T-cell (primary cell): ENCODE results near the gene ATP6V0E1. TPM values are rescaled to one million over a fixed set of nuclear protein-coding genes. Genes with fewer than 3 reads are reported as not detected.

Experiments
- ATAC-seq, 4 experiments: fragments of 200-7000 bp in 3 of 4; fragments of 150-1000 bp in 1 of 4; cut with Tn5 transposase; replicated peaks in 1 of 4; 1 replicate in 3 of 4; 2 replicates in 1 of 4; pipeline ENCODE4 v1.10.0; 2021; ENCODE audit warnings: moderate library complexity in 3 of 4, mild to moderate bottlenecking in 2 of 4, moderate number of reproducible peaks in 1 of 4
- CTCF ChIA-PET, 2 donors: fragments of 300-600 bp; sonication (Branson Sonifier 250); formaldehyde crosslinking; loops; one replicate each; lab custom pipeline; 2022; ENCODE audit warnings: antibody characterized with exemption in 2 of 2; lab: Charles Lee
- POLR2A ChIA-PET, 2 donors: fragments of 300-600 bp; sonication (Branson Sonifier 250); formaldehyde crosslinking; loops; one replicate each; lab custom pipeline; 2022; ENCODE audit warnings: antibody characterized with exemption in 2 of 2; lab: Charles Lee
- DNase-seq, 35 experiments: peaks; one replicate each; pipeline versions ENCODE4 v3.0.0 to v3.0.0-alpha.2; 2013 to 2023
- H3K27ac ChIP-seq: one replicate; pipeline ENCODE4 v1.5.1; 2013; ENCODE audit warnings: low read length
- H3K27me3 ChIP-seq, 2 experiments: replicated peaks in 1 of 2; 1 replicate in 1 of 2; 2 replicates in 1 of 2; pipeline versions ENCODE4 v1.6.1 to v1.7.0; 2013; ENCODE audit warnings: low read length in 1 of 2, mixed read lengths in 1 of 2; ENCODE audit not compliant: control insufficient read depth in 2 of 2, insufficient read depth in 2 of 2; ENCODE audit errors: extremely low read depth in 1 of 2
- H3K36me3 ChIP-seq, 2 donors: 1 replicate in 1 of 2; 2 replicates in 1 of 2; pipeline versions ENCODE4 v1.6.1 to v1.7.0; 2013; ENCODE audit warnings: low read length in 1 of 2; ENCODE audit not compliant: control insufficient read depth in 2 of 2, insufficient read depth in 1 of 2; ENCODE audit errors: extremely low read depth in 1 of 2
- H3K4me1 ChIP-seq, 2 experiments: 1 replicate in 1 of 2; 2 replicates in 1 of 2; pipeline versions ENCODE4 v1.6.1 to v1.7.0; 2013; ENCODE audit warnings: low read length in 2 of 2, mixed read lengths in 1 of 2; ENCODE audit not compliant: insufficient read depth in 2 of 2, control insufficient read depth in 1 of 2; ENCODE audit errors: extremely low read depth in 1 of 2
- H3K4me3 ChIP-seq, 2 donors: 1 replicate in 1 of 2; 2 replicates in 1 of 2; pipeline versions ENCODE4 v1.5.1 to v1.7.0; 2013; ENCODE audit warnings: mild to moderate bottlenecking in 2 of 2, low read length in 1 of 2, moderate library complexity in 1 of 2; ENCODE audit not compliant: control insufficient read depth in 1 of 2; ENCODE audit errors: extremely low read depth in 1 of 2
- H3K9me3 ChIP-seq: 2 replicates; pipeline ENCODE4 v1.7.0; 2013
- H3K27ac Mint-ChIP-seq, 2 donors: one replicate each; pipeline ENCODE4 v1.8.0; 2020 to 2021; ENCODE audit warnings: mild to moderate bottlenecking in 2 of 2, mixed read lengths in 2 of 2
- H3K27me3 Mint-ChIP-seq, 2 donors: one replicate each; pipeline ENCODE4 v1.8.0; 2021 to 2022; ENCODE audit warnings: mixed read lengths in 2 of 2
- H3K36me3 Mint-ChIP-seq: one replicate; pipeline ENCODE4 v1.8.0; 2021; ENCODE audit warnings: mixed read lengths
- H3K4me1 Mint-ChIP-seq, 3 donors: one replicate each; pipeline ENCODE4 v1.8.0; 2020 to 2022; ENCODE audit warnings: mixed read lengths in 3 of 3, mild to moderate bottlenecking in 1 of 3
- H3K4me3 Mint-ChIP-seq, 3 donors: one replicate each; pipeline ENCODE4 v1.8.0; 2020 to 2022; ENCODE audit warnings: mild to moderate bottlenecking in 3 of 3, mixed read lengths in 3 of 3, moderate library complexity in 3 of 3
- H3K9me3 Mint-ChIP-seq, 3 donors: one replicate each; pipeline ENCODE4 v1.8.0; 2020 to 2022; ENCODE audit warnings: mixed read lengths in 3 of 3
- WGBS: methylation state at CpG from one replicate; pipeline ENCODE4 v1.1.5; 2013; ENCODE audit warnings: missing lambda C conversion rate; ENCODE audit not compliant: insufficient coverage; 5-methylcytosine and 5-hydroxymethylcytosine counted together
- total RNA-seq, 35 experiments: library from RNA in 6 of 35; stranded (reverse) in 6 of 35; fragments of 120-200 nt in 1 of 35; gene quantifications; one replicate each; pipeline versions ENCODE4 v1.2.1 to v1.2.4 and lab custom pipeline; 2013 to 2026

ATP6V0E1 gene
- total RNA-seq, 5 donors from 2014 or later (not counting 1 experiment from before 2014, with no cell fraction given): 81.6 to 156 (median 132) TPM

DNA sequence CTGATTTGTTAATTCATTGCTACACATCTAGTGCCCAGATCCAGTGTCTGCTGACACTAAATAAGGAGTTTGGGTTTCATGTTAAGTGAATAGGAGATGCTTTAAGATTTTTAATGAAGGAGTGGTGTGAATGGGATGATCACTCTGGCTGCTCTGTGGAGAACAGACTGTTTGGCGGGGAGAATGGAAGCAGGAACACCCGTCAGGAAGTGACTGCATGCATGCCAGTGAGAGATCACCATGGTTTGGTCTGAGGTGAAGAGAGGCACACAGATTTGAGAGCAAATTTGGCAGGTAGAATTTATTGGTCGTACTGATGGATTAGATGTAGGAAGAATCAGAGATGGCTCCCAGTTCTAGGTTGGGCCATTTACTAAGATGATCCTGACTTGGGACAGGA, 19.8 kb downstream of the ATP6V0E1 start:
- 86% methylated on average over 3 of the region's 3 CpGs for WGBS
- H3K4me3 Mint-ChIP-seq: peak overlapping the region in 1 of 3 donors; percentile 29
- peaks cover 84 to 90% (median 89%) of the 10 kb centered on the region in 3 donors for H3K4me1 Mint-ChIP-seq
- ATAC-seq (no peak), DNase-seq (no peak)
- peaks cover 0 to 35% of the 10 kb centered on the region in 2 experiments for H3K4me1 ChIP-seq
- no peaks in the 10 kb centered on the region for H3K27me3 Mint-ChIP-seq
- no peaks in the 10 kb centered on the region for H3K27me3 ChIP-seq
- H3K27ac Mint-ChIP-seq: peak overlapping the region; percentile 2 to 36
- ChIA-PET POLR2A (no interaction called here), CTCF (no interaction called here)
- H3K36me3 Mint-ChIP-seq: peaks cover 5% of the 10 kb centered on the region
- H3K9me3 ChIP-seq: no peaks in the 10 kb centered on the region
- H3K36me3 ChIP-seq: peaks cover 0 to 4% of the 10 kb centered on the region in 2 donors
- H3K4me3 ChIP-seq: no peak overlapping the region
- no peaks in the 10 kb centered on the region for H3K9me3 Mint-ChIP-seq
- no peak overlapping the region for H3K27ac ChIP-seq

DNA sequence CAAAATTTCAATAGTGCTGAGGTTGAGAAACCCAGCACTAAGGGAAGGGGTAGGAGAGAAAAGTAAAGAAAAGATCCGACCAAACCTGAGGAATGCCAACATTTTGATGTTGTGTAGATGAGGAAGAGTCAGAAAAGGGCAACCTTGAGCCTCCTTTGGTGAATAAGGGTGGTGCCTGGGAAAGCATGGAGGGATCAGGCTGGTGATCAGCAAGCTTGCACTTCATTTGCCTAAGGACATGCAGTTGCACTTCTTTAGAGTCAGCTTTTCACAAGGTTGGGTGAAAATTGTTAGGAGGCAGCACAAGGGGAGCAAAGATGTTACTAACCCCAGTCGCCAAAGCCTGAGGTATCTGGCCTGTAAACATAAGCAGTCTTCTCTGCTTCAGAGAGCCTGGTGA, 20.4 kb downstream of the ATP6V0E1 start:
- H3K9me3 Mint-ChIP-seq: no peaks in the 10 kb centered on the region
- H3K4me3 Mint-ChIP-seq: peak overlapping the region in 1 of 3 donors; percentile 29
- ChIA-PET POLR2A (no interaction called here), CTCF (no interaction called here)
- H3K27me3 Mint-ChIP-seq: no peaks in the 10 kb centered on the region
- peaks cover 0 to 35% of the 10 kb centered on the region in 2 experiments for H3K4me1 ChIP-seq
- H3K9me3 ChIP-seq: no peaks in the 10 kb centered on the region
- no peak overlapping the region for H3K4me3 ChIP-seq
- peaks cover 5% of the 10 kb centered on the region for H3K36me3 Mint-ChIP-seq
- ATAC-seq: no peak
- no peaks in the 10 kb centered on the region for H3K27me3 ChIP-seq
- H3K27ac Mint-ChIP-seq: peak overlapping the region; percentile 19 to 59
- H3K4me1 Mint-ChIP-seq: peaks cover 84 to 86% (median 84%) of the 10 kb centered on the region in 3 donors
- H3K27ac ChIP-seq: no peak overlapping the region
- DNase-seq: no peak
- WGBS: 91% methylated on average over 2 of the region's 2 CpGs
- no peaks in the 10 kb centered on the region for H3K36me3 ChIP-seq

DNA sequence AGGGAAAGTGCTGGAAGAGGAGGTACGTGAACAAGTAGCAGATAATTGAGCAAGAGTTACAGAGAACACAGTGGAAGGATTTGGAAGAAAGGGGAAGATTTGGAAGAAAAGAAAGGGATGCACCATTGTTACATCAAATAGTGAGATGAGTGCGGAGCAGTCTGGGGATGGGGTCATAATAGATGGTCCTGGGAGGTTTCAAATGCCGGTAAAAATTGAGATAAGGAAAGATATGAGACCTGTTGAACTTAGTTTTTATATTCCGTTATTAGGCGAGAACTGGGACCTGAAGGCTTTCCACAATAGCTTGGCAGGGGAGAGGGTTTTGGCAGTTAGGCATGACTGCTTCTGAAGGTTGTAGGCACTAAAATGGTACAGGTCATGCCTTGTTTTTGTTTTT, 20.9 kb downstream of the ATP6V0E1 start:
- Mint-ChIP-seq H3K4me3 (peak overlapping the region in 1 of 3 donors; percentile 29), H3K27me3 (no peaks in the 10 kb centered on the region), H3K36me3 (peaks cover 5% of the 10 kb centered on the region), H3K4me1 (peaks cover 79 to 83% (median 82%) of the 10 kb centered on the region in 3 donors), H3K27ac (peak overlapping the region; percentile 19 to 59), H3K9me3 (no peaks in the 10 kb centered on the region)
- ATAC-seq (no peak), DNase-seq (no peak)
- ChIA-PET CTCF (interaction anchor here in 1 of 2 donors (0.7 kb wide), 1 partner anchor 29 kb away, joined by 3 read pairs; no protein-coding TSS in a partner anchor), POLR2A (no interaction called here)
- H3K27me3 ChIP-seq: no peaks in the 10 kb centered on the region
- H3K27ac ChIP-seq: no peak overlapping the region
- no peaks in the 10 kb centered on the region for H3K36me3 ChIP-seq
- 98% methylated on average over 5 of the region's 5 CpGs for WGBS
- no peak overlapping the region for H3K4me3 ChIP-seq
- H3K9me3 ChIP-seq: no peaks in the 10 kb centered on the region
- H3K4me1 ChIP-seq: peaks cover 0 to 35% of the 10 kb centered on the region in 2 experiments

DNA sequence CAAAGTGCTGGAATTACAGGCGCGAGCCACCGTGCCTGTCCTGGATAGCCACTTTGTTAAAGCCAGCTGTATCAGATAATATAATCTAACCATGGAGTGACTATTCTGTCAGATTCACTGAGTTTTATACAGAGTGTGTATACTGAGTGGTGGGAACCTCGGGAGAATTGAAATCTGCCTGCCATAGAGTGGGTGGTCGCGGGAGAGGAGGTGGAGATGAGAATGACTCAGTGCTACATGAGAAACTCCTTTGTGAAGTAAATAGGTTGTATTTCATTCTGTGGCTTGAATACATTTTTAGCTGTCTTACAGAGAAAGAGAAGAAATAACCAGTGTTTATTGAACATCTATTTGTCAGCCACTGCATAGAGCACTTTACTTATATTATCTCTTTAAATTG, 26.4 kb downstream of the ATP6V0E1 start:
- ATAC-seq (no peak), DNase-seq (no peak)
- Histone ChIP-seq H3K4me3 (no peak overlapping the region), H3K36me3 (peaks cover 5 to 9% of the 10 kb centered on the region in 2 donors), H3K27me3 (no peaks in the 10 kb centered on the region), H3K4me1 (peaks cover 0 to 9% of the 10 kb centered on the region in 2 experiments), H3K27ac (no peak overlapping the region), H3K9me3 (no peaks in the 10 kb centered on the region)
- Mint-ChIP-seq H3K36me3 (peaks cover 4% of the 10 kb centered on the region), H3K4me1 (peaks cover 55 to 71% (median 68%) of the 10 kb centered on the region in 3 donors), H3K9me3 (no peaks in the 10 kb centered on the region), H3K27ac (peak overlapping the region; percentile 0 to 53), H3K27me3 (no peaks in the 10 kb centered on the region), H3K4me3 (no peak overlapping the region)
- 38% methylated on average over 2 of the region's 6 CpGs for WGBS
- POLR2A ChIA-PET: no interaction called here
- CTCF ChIA-PET: interaction anchor here in 1 of 2 donors (0.7 kb wide), 1 partner anchor 44 kb away, joined by 3 read pairs; no protein-coding TSS in a partner anchor

DNA sequence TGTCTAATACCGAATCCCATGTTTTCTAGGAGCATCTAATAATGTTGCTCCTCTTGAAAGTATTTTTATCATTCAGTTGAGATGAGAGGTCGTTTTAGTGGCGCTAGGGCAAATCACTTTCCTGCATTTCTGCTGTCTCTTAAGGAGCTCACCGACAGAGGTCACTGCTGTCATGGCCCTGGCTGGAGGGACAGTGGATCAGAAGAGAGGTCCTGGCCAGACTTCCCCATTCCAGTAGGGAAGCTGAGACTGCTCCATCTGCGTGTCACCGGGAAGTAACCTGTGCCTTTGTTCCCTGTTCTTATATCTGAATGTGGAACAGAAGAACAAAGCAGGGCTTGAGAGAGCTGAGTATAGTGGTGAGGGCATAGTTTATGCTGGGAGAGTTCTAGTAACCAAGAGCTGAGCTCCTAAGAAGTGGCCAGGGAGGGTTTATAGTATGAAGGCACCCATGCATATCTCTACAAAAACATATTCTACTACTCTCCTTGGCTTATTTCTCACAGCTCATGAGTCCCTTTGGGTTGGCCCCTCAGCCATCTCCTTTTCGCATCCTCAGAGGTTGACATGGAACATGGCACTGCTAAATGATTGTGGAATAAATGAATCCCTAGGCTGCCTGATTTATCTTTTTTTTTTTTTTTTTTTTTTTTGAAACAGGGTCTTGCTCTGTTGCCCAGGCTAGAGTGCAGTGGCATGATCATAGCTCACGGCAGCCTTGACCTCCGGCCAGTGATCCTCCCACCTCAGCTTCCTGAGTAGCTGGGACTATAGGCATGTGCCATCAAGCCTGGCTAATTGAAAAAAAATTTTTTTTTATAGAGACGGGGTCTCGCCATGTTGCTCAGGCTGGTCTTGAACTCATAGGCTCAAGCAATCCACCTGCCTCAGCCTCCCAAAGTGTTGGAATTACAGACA, 27.2 kb downstream of the ATP6V0E1 start:
- ATAC-seq: no peak
- Histone ChIP-seq H3K4me3 (no peak overlapping the region), H3K9me3 (no peaks in the 10 kb centered on the region), H3K4me1 (peaks cover 0 to 13% of the 10 kb centered on the region in 2 experiments), H3K27me3 (no peaks in the 10 kb centered on the region), H3K27ac (no peak overlapping the region), H3K36me3 (peaks cover 5 to 9% of the 10 kb centered on the region in 2 donors)
- ChIA-PET CTCF (interaction anchor here in 1 of 2 donors (0.7 kb wide), 1 partner anchor 140 kb away, joined by 3 read pairs; no protein-coding TSS in a partner anchor), POLR2A (interaction anchor here in 1 of 2 donors (0.6 to 0.7 kb wide), 2 partner anchors 9 to 53 kb away, joined by 3 to 4 read pairs; no protein-coding TSS in a partner anchor)
- H3K9me3 Mint-ChIP-seq: no peaks in the 10 kb centered on the region
- DNase-seq: no peak
- H3K4me3 Mint-ChIP-seq: no peak overlapping the region
- peaks cover 56 to 72% (median 70%) of the 10 kb centered on the region in 3 donors for H3K4me1 Mint-ChIP-seq
- H3K27ac Mint-ChIP-seq: peak overlapping the region; percentile 3 to 25
- WGBS: 89% methylated on average over 8 of the region's 11 CpGs
- H3K36me3 Mint-ChIP-seq: peaks cover 4% of the 10 kb centered on the region
- H3K27me3 Mint-ChIP-seq: no peaks in the 10 kb centered on the region

DNA sequence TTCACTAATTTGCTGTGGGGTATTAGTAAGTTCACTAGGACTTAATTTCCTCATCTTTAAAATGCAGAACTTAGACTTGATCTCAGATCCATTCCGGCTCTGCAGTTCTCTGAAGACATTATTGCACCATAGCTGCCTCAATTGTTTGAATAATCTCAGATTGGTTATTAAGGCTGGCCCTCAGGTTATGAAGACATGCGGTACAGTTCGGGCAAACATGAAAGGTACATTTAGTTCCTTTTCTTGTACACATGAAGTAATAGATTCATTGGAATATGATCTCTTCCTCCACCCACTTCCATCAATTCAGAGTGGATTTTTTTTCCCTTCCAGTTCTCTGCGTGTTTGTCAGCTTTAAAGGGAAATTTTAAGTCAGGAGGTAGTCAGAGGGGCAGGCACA, 28.0 kb downstream of the ATP6V0E1 start:
- Histone ChIP-seq H3K36me3 (peaks cover 5 to 9% of the 10 kb centered on the region in 2 donors), H3K4me1 (peaks cover 0 to 13% of the 10 kb centered on the region in 2 experiments), H3K27ac (no peak overlapping the region), H3K9me3 (no peaks in the 10 kb centered on the region), H3K4me3 (no peak overlapping the region), H3K27me3 (no peaks in the 10 kb centered on the region)
- Mint-ChIP-seq H3K4me3 (no peak overlapping the region), H3K9me3 (no peaks in the 10 kb centered on the region), H3K36me3 (peaks cover 4% of the 10 kb centered on the region), H3K4me1 (peaks cover 57 to 72% (median 71%) of the 10 kb centered on the region in 3 donors), H3K27me3 (no peaks in the 10 kb centered on the region), H3K27ac (peak overlapping the region in 1 of 2 donors; percentile 44)
- ATAC-seq (no peak), DNase-seq (no peak)
- CTCF ChIA-PET: interaction anchor here in 1 of 2 donors (0.7 kb wide), 1 partner anchor 140 kb away, joined by 3 read pairs; no protein-coding TSS in a partner anchor
- POLR2A ChIA-PET: interaction anchor here in 1 of 2 donors (0.6 kb wide), 1 partner anchor 556 kb away, joined by 4 read pairs; no protein-coding TSS in a partner anchor
- WGBS: no CpG with 5 or more reads among the region's 4 CpGs
